NOMO-1 (cell line): ENCODE data around the gene KLF11.
A peak's percentile ranks its signal among the peaks of the same experiment; 100 is the strongest.
"Not testable (repeated sequence)": the region's sequence is repeated elsewhere in the genome, so short reads cannot be mapped to it uniquely, and the experiment has no call there.

Source experiments
- DNase-seq, 2 experiments: peaks; one replicate each; lab custom pipeline; 2025; ENCODE audit not compliant: unreplicated experiment in 2 of 2; lab: John Stamatoyannopoulos, UW

Gene KLF11

GRCh38 chr2:10022966-10023662 lies 20.2 kb upstream of the KLF11 start:
- no peak for DNase-seq

GRCh38 chr2:10026940-10027569 lies 16.3 kb upstream of the KLF11 start:
- DNase-seq, result no peak

GRCh38 chr2:10027660-10028330 lies 15.6 kb upstream of the KLF11 start:
- DNase-seq, result no peak

- DNase-seq, result no peak
These were observed 14.9 kb upstream of the KLF11 start for GRCh38 chr2:10028407-10028987.

- DNase-seq, result peak; percentile 84 to 89
These were observed 14.1 kb upstream of the KLF11 start for GRCh38 chr2:10028988-10029874.

- DNase-seq, result no peak
These were observed 13.5 kb upstream of the KLF11 start for GRCh38 chr2:10029875-10030223.

GRCh38 chr2:10030311-10030736 lies 13.0 kb upstream of the KLF11 start:
- peak; percentile 2 to 21 for DNase-seq

GRCh38 chr2:10030798-10031197 lies 12.6 kb upstream of the KLF11 start:
- DNase-seq, result not testable (repeated sequence)

GRCh38 chr2:10031886-10032745 lies 11.2 kb upstream of the KLF11 start:
- no peak for DNase-seq

GRCh38 chr2:10032746-10033105 lies 10.6 kb upstream of the KLF11 start:
- no peak for DNase-seq

- DNase-seq, result no peak
These were observed 9.9 kb upstream of the KLF11 start for GRCh38 chr2:10033251-10034006.

GRCh38 chr2:10034333-10035052 lies 8.9 kb upstream of the KLF11 start:
- no peak for DNase-seq

- no peak for DNase-seq
These were observed 8.3 kb upstream of the KLF11 start for GRCh38 chr2:10035053-10035422.

- DNase-seq, result no peak
These were observed 7.7 kb upstream of the KLF11 start for GRCh38 chr2:10035633-10036032.

- no peak for DNase-seq
These were observed 7.1 kb upstream of the KLF11 start for GRCh38 chr2:10036095-10036884.

- DNase-seq, result no peak
These were observed 5.2 kb upstream of the KLF11 start for GRCh38 chr2:10038123-10038522.

GRCh38 chr2:10038716-10039115 lies 4.6 kb upstream of the KLF11 start:
- no peak for DNase-seq
